Measurements from ENCODE around the gene B3GNT2. TPM values are rescaled to one million over a fixed set of nuclear protein-coding genes. Genes with fewer than 3 reads are reported as not detected.

The B3GNT2 gene
- total and polyA plus RNA-seq, 2 donors (not counting 1 experiment from before 2014, with no cell fraction given) = 14.3 to 24.6 TPM

DNA sequence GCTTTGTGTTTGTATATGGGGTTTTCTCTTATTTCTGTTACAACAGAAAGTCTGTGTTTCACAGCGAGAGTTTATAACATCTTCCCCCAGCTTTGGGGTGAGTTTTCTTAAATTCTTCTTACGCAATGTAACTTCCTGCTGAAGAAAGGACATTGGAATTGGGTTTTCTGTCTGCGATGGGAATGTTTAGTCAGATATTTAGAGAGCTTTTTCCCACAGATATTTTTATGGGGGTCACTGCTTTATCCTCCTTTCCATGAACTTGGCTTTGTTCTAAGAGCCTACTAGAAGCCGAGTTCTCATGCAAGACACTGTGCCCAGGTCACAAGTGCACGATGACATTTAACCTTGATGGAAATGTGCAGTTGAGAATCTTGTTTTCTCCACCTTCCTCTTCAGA is 22.1 kb downstream of the B3GNT2 start:
- H2AFZ ChIP-seq (ENCODE audit: insufficient read depth, low read depth, low read length, poor library complexity, severe bottlenecking) = no peak overlapping the region
- H3K9ac ChIP-seq (ENCODE audit: low read length) = no peak overlapping the region
- POLR2A ChIA-PET = no interaction called here
- H3K36me3 ChIP-seq (replicated peaks in 1 of 2; ENCODE audit: control extremely low read depth in 1 of 2, control insufficient read depth in 1 of 2, extremely low read depth in 1 of 2, insufficient read depth in 2 of 2, low read length in 1 of 2) = peaks cover 1 to 11% of the 10 kb centered on the region in 2 experiments
- peaks cover 8 to 54% of the 10 kb centered on the region in 2 donors for H3K4me1 ChIP-seq (ENCODE audit: control insufficient read depth in 2 of 2, insufficient read depth in 2 of 2, low read length in 2 of 2)
- TF ChIP-seq EZH2 (IDR thresholded peaks at IDR 0.05; ENCODE audit: borderline replicate concordance, insufficient read depth, low read depth, low read length, poor library complexity, severe bottlenecking) (no peak), CTCF (IDR thresholded peaks at IDR 0.05) (no peak)
- WGBS (ENCODE audit: insufficient coverage) = no CpG with 5 or more reads among the region's 5 CpGs
- no peak overlapping the region for H3K27ac Mint-ChIP-seq
- intact Hi-C loops (cut with micrococcal nuclease) = no loop called here
- peaks cover 0 to 19% (median 5%) of the 10 kb centered on the region in 3 donors for H3K9me3 ChIP-seq (ENCODE audit: control extremely low read depth in 1 of 3, control insufficient read depth in 2 of 3, insufficient read depth in 1 of 3, low read length in 2 of 3)
- H3K4me3 Mint-ChIP-seq = no peak overlapping the region
- peaks cover 96% of the 10 kb centered on the region for H3K79me2 ChIP-seq (ENCODE audit: control insufficient read depth, insufficient read depth, low read length)
- ATAC-seq (ENCODE audit: low read depth) (no peak), DNase-seq (no peak)
- no peaks in the 10 kb centered on the region for H3K27me3 ChIP-seq (replicated peaks in 1 of 4; ENCODE audit: control extremely low read depth in 1 of 4, control insufficient read depth in 3 of 4, insufficient read depth in 4 of 4, low read length in 3 of 4)
- no peak overlapping the region for H3K4me3 ChIP-seq (ENCODE audit: control extremely low read depth in 1 of 5, extremely low read depth in 1 of 5, insufficient read depth in 1 of 5, low read depth in 2 of 5, low read length in 4 of 5)
- no peaks in the 10 kb centered on the region for H3K27me3 Mint-ChIP-seq
- no peak overlapping the region for H3K4me2 ChIP-seq (replicated peaks; ENCODE audit: low read depth, low read length, poor library complexity, severe bottlenecking)
- peaks cover 76% of the 10 kb centered on the region for H3K4me1 Mint-ChIP-seq
- no peaks in the 10 kb centered on the region for H3K9me3 Mint-ChIP-seq (ENCODE audit: insufficient read depth)
- H3K27ac ChIP-seq (ENCODE audit: low read length in 2 of 2) = peak overlapping the region in 1 of 2 donors; percentile 3
- CTCF ChIA-PET = interaction anchor here (1.2 to 1.3 kb wide), 2 partner anchors 21 to 22 kb away, joined by 3 to 5 read pairs; partner anchors contain the start of gene B3GNT2
- H4K20me1 ChIP-seq (ENCODE audit: control insufficient read depth, insufficient read depth, low read length, poor library complexity, severe bottlenecking) = peaks cover 94% of the 10 kb centered on the region

GRCh38 chr2:62219407-62220159 is 23.7 kb downstream of the B3GNT2 start:
- intact Hi-C loops (cut with micrococcal nuclease) = no loop called here
- POLR2A ChIA-PET = no interaction called here
- no peak for DNase-seq

More at GRCh38 chr2:62219407-62220159, 23.7 kb downstream of the B3GNT2 start:
- Mint-ChIP-seq H3K4me1 (peaks cover 60% of the 10 kb centered on the region), H3K27me3 (no peaks in the 10 kb centered on the region), H3K9me3 (ENCODE audit: insufficient read depth) (no peaks in the 10 kb centered on the region), H3K27ac (peak overlapping the region; percentile 17), H3K4me3 (no peak overlapping the region)
- peaks cover 85% of the 10 kb centered on the region for H3K79me2 ChIP-seq (ENCODE audit: control insufficient read depth, insufficient read depth, low read length)
- no peak overlapping the region for H3K9ac ChIP-seq (ENCODE audit: low read length)
- H3K27ac ChIP-seq (ENCODE audit: low read length in 2 of 2) = no peak overlapping the region
- H3K27me3 ChIP-seq (replicated peaks in 1 of 4; ENCODE audit: control extremely low read depth in 1 of 4, control insufficient read depth in 3 of 4, insufficient read depth in 4 of 4, low read length in 3 of 4) = no peaks in the 10 kb centered on the region
- CTCF ChIA-PET = no interaction called here
- H3K4me1 ChIP-seq (ENCODE audit: control insufficient read depth in 2 of 2, insufficient read depth in 2 of 2, low read length in 2 of 2) = peaks cover 0 to 40% of the 10 kb centered on the region in 2 donors
- H3K36me3 ChIP-seq (replicated peaks in 1 of 2; ENCODE audit: control extremely low read depth in 1 of 2, control insufficient read depth in 1 of 2, extremely low read depth in 1 of 2, insufficient read depth in 2 of 2, low read length in 1 of 2) = peaks cover 1 to 21% of the 10 kb centered on the region in 2 experiments
- peaks cover 0 to 19% (median 5%) of the 10 kb centered on the region in 3 donors for H3K9me3 ChIP-seq (ENCODE audit: control extremely low read depth in 1 of 3, control insufficient read depth in 2 of 3, insufficient read depth in 1 of 3, low read length in 2 of 3)
- peaks cover 86% of the 10 kb centered on the region for H4K20me1 ChIP-seq (ENCODE audit: control insufficient read depth, insufficient read depth, low read length, poor library complexity, severe bottlenecking)
- H2AFZ ChIP-seq (ENCODE audit: insufficient read depth, low read depth, low read length, poor library complexity, severe bottlenecking) = no peak overlapping the region
- no peak overlapping the region for H3K4me2 ChIP-seq (replicated peaks; ENCODE audit: low read depth, low read length, poor library complexity, severe bottlenecking)
- ATAC-seq (ENCODE audit: low read depth) = no peak
- WGBS (ENCODE audit: insufficient coverage) = 95% methylated on average over 3 of the region's 4 CpGs
- no peak overlapping the region for H3K4me3 ChIP-seq (ENCODE audit: control extremely low read depth in 1 of 5, extremely low read depth in 1 of 5, insufficient read depth in 1 of 5, low read depth in 2 of 5, low read length in 4 of 5)
- TF ChIP-seq CTCF (IDR thresholded peaks at IDR 0.05) (no peak), EZH2 (IDR thresholded peaks at IDR 0.05; ENCODE audit: borderline replicate concordance, insufficient read depth, low read depth, low read length, poor library complexity, severe bottlenecking) (no peak)

All from B cell (primary cell).